Activated CD4-positive, alpha-beta T cell treated with anti-CD3 and anti-CD28 coated beads, Interleukin-2, amount 50 U/mL, for 24 hours (primary cell): Measurements from ENCODE around the gene H3-3A.

Experiments
- DNase-seq, 2 donors: peaks; one replicate each; pipeline ENCODE4 v3.0.0-alpha.2; 2020; ENCODE audit warnings: low read depth in 1 of 2, low spot score in 1 of 2

H3-3A gene

GRCh38 chr1:226052061-226052460 lies 10.5 kb upstream of the H3-3A start:
- DNase-seq = no peak

DNA sequence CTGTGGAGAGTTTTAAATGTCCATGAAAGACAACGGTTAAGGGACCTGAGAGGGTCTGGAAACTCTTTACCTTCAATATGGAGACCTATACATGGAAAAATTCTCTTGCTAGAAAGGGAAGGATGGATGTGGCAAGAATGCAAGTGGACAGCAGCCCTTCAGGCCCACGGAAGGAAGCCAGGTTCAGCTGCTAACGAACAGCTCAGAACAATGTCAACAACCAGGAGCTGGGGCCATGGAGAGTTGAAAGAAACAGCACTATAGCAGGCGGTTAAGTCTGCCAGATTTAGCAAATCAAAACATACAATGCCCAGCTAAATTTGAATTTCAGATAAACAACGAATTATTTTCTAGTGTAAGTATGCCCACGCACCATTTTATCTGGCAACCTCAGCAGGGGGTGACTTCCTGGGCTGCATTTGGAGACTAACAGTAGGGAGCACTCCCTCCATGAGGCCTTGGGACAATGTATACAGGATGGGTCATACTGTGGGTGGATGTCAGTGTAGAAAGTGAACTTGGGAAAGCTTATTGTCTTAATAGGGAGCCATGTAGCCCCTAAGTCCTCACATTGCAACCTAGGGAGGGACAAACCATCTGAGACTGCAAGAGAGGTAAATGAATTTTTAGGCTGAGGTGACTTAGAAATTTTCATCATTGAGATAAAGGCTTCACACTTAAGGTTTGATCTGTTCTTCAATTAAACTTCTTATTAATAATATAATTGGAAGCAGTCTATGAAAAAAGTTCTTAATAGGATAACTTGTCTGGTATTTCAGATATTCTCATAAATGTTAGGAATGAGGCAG lies 7.8 kb upstream of the H3-3A start:
- no peak for DNase-seq

- no peak for DNase-seq
Measured at GRCh38 chr1:226059709-226060108, 2.8 kb upstream of the H3-3A start.

DNA sequence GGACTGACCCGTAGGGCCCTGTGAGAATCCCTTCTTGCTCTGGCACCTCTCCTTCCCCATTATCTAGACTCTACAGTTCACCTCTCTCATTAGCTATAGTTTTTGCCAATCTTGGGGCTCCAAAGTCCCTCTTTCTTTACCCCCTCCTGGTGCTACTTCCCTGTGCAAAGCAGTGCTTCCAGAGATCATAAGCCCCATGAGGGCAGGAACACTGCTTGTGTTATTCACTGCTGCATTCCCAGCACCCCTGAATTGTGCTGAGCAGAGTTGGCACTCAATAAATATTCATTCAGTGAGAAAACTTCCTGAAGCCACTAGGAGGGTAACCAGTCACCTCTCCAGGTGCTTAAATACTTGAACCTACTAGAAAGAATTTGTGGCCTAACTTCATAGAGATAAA lies 2.1 kb upstream of the H3-3A start:
- DNase-seq = no peak

- no peak for DNase-seq
Measured at GRCh38 chr1:226061068-226061840, 1.3 kb upstream of the H3-3A start.

DNA sequence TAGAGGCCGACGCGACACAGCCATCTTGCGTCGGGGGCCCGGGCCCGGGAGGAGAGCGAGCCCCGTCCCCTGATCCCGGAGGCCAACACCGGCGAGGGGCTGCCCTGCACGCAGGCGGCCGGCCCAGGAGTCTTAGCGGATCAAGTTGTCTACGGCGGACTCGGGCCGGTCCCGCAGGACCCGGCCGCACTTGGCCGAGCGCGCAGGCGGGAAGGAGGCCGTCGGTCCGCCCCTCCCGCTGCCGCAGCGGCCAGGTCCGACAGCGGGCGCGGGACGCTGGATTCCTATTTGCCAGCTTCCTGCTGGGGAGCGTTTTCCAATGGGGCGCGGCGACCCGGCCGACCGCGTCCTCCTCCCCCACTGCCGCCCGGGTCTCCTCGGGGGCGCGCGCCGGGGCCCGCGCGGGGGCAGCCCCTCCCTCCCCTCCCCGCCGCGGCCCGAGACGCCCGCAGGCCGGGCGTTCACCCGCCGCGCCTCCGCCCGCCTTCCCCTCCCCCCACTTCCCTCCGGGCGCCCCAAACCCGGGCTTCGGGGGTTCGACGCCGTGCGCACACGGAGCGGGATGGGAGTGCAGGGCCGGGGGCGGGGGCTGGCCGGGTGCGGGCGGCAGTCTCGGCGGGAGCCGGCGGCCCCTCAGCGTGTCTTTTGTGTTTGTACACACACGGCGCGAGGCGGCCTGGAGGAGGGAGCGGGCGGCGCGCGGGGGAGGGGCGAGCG lies 517 bp upstream of the H3-3A start:
- DNase-seq = peak in 1 of 2 donors; percentile 13

DNA sequence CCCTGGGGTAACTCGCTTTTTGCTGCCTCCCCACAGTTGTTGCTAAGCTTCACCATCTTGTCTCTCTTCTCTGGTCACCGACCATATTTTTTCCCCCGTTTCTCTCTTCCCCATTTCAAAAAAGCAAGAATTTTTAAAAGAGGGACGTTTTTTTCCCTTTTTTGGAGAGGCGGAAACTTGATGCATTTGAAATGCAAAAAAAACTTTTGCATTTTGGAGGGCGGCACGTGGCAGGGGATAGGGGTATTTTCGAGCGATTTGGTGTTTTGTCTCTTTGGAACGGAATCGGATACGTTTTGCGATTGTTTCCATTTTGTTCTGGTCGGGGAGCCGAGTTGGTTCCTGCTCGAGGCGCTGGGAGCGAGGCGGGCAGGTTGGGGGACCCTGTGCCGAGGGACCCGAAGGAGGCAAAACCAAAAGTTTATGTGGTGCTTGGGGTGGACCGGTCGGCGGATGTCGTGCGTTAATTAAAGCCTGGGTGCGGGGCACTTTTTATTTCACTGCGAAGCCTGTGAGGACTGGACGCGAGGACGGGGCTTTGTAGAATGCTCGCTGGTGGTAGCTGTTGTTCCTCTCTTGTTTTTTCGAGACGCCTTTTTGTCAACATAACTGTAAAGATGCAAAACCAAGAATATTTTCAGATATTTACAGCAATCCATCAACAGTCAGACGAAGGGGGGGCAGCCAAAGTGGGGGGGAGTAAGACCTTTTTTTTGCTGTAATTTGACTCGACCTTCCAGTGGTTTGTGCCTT lies 884 bp downstream of the H3-3A start:
- peak; percentile 16 to 23 for DNase-seq

DNA sequence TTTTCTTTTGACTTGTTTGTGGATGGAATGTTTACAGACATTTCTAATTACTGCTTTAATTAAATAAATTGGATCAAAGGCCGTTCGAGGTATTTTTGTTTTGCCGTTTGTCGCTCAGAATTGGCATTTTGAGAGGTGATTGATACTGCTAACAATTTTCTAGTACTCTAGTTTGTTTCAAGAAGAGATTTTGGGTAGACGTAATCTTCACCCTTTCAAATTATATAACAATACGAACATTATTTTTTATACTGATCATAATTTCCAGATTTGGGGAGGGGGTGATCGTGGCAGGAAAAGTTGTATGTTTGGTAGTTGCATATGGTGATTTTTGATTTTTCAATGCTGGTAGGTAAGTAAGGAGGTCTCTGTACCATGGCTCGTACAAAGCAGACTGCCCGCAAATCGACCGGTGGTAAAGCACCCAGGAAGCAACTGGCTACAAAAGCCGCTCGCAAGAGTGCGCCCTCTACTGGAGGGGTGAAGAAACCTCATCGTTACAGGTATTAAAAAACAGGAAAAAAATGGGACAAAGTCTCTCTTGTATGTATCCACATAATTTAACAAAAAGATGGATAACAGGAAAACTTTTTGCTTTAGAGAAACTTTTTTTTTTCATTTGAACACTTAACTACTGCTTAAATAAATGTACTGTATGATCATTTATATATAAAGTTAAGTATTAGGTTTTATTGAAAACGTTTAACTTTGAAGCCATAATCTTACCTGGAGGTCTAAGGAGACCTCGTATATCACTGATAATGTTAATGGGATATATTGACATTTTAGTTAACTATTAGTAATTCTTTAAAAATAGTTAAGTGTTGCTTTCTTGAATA lies 1.7 kb downstream of the H3-3A start:
- no peak for DNase-seq

DNA sequence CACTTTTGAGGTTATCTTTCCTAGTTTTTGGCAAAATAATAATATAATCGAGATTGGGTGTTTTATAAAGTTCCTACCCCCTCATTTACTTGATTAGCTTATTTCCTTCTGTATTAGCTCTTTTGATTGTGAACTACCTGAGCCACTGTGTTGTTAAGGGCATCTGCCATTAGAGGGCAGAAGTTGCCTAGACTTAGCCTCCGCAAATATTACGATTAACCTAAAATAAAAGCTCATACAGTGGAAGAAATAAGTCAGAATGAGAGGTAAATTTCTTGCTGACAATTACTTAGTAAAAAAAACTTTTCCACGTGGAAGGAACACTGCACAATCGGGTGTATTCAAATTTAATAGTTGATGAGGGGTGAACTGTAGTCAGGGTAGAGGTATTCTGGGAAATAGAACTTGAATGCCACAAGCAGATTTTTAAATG lies 2.3 kb downstream of the H3-3A start:
- DNase-seq = peak in 1 of 2 donors; percentile 42

DNA sequence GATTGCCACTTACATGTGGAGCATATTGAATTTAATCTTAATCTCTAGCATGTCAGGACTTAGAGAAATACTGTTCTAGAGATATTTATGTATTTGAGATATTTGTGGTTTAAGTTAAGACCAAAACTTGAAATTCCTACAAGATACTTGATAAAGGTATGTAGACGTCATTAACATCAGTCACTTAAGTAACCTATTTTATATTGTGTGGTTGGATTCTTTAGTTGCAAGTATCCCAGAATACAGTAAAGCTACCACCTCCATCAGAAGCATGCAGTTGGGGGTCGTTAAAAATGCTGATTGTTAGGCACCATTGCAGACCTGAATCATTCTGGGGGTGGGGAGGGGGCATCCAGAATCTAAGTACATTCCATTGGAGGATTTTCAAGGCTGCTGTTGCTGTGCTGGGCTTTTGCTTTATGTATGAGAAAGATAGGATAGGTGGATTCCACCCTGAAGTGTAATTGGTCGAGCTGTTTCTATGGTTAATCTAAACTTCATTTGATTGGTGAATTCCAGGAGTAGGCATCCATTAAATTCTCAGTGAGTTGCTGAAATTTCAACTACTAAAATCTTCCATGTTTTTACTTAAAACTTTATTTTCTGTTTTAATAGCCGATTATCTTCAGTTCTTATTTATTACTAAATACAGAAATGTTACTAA lies 4.0 kb downstream of the H3-3A start:
- no peak for DNase-seq

DNA sequence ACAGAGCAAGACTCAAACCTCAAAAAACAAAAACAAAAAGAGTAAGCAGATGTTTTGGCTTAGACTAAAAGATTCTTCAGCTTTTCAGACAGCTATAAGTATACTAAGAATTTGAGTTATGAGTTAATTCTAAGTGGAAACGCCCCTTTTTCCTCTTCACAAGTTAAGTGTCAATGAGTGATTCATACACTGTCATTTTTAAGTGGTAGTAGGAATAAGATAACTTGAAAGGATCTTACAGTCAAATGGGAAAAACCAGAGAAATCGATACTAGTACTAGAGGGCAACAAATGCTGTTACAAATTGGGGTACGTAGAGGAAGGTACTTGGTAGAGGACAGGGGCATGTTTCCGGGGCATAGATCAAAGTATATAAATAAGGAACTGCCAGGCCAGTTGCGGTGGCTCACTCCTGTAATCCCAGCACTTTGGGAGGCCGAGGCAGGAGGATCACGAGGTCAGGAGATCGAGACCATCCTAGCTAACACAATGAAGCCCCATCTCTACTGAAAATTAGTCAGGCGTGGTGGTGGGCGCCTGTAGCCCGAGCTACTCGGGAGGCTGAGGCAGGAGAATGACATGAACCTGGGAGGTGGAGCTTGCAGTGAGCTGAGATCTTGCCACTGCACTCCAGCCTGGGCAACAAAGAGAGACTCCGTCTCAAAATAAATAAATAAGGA lies 7.4 kb downstream of the H3-3A start:
- DNase-seq = peak in 1 of 2 donors; percentile 7

GRCh38 chr1:226072347-226072746 lies 9.8 kb downstream of the H3-3A start:
- DNase-seq = no peak

GRCh38 chr1:226073184-226073950 lies 10.9 kb downstream of the H3-3A start:
- DNase-seq = no peak

- DNase-seq = no peak
Measured at GRCh38 chr1:226074046-226074445, 11.5 kb downstream of the H3-3A start.

- DNase-seq = no peak
Measured at GRCh38 chr1:226076378-226076777, 13.9 kb downstream of the H3-3A start.

GRCh38 chr1:226078374-226078773 lies 15.9 kb downstream of the H3-3A start:
- DNase-seq = no peak

DNA sequence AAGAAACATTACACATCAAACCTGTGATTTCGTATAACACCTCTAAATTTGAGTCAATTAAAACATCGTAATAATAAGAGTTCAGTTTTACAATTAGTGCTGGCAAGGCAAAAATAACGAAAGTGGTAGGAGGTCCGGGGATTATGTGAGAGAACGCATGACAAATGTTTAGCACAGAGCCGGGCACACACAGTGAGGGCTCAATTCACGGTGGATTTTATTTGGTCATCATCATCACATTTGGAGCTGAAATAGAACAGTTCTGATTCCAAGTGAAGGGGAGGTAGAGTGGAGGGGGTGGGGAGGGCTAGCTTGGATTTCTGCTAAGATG lies 20.0 kb downstream of the H3-3A start:
- no peak for DNase-seq

GRCh38 chr1:226082959-226083301 lies 20.4 kb downstream of the H3-3A start:
- DNase-seq = no peak
